Osteocyte (in vitro differentiated cells): ENCODE data around the gene SLC7A1. TPM values are rescaled to one million over a fixed set of nuclear protein-coding genes. Genes with fewer than 3 reads are reported as not detected.

ENCODE experiments used
- DNase-seq: peaks from one replicate; pipeline ENCODE4 v3.0.0; 2021; ENCODE audit warnings: mixed read lengths; ENCODE audit not compliant: unreplicated experiment; ENCODE audit errors: extremely low spot score
- H3K27ac Mint-ChIP-seq: one replicate; pipeline ENCODE4 v1.8.0; 2021; ENCODE audit warnings: mild to moderate bottlenecking, mixed read lengths; ENCODE audit not compliant: unreplicated experiment
- H3K27me3 Mint-ChIP-seq: one replicate; pipeline ENCODE4 v1.8.0; 2021; ENCODE audit warnings: mixed read lengths; ENCODE audit not compliant: unreplicated experiment
- H3K36me3 Mint-ChIP-seq: one replicate; pipeline ENCODE4 v1.8.0; 2021; ENCODE audit warnings: mixed read lengths; ENCODE audit not compliant: unreplicated experiment
- H3K4me1 Mint-ChIP-seq: one replicate; pipeline ENCODE4 v1.8.0; 2021; ENCODE audit warnings: mixed read lengths; ENCODE audit not compliant: unreplicated experiment
- H3K4me3 Mint-ChIP-seq: one replicate; pipeline ENCODE4 v1.8.0; 2021; ENCODE audit warnings: mild to moderate bottlenecking, moderate library complexity, mixed read lengths; ENCODE audit not compliant: unreplicated experiment
- H3K9me3 Mint-ChIP-seq: one replicate; pipeline ENCODE4 v1.8.0; 2021; ENCODE audit warnings: mixed read lengths; ENCODE audit not compliant: unreplicated experiment
- CTCF ChIP-seq: fragments of 200-600 bp; sonication (generic); IDR thresholded peaks from 2 replicates; pipeline ENCODE4 v1.5.0; 2021; ENCODE audit warnings: antibody characterized with exemption, mild to moderate bottlenecking, moderate library complexity
- total RNA-seq: library from RNA; stranded (reverse); gene quantifications from 2 replicates; pipeline ENCODE4 v1.2.1, GENCODE V29; 2021

SLC7A1 gene
- total RNA-seq, 1 donor from 2014 or later: 84.0 TPM

GRCh38 chr13:29550430-29550988 lies 45.0 kb downstream of the SLC7A1 start:
- H3K27me3 Mint-ChIP-seq: no peaks in the 10 kb centered on the region
- no peaks in the 10 kb centered on the region for H3K9me3 Mint-ChIP-seq
- H3K4me1 Mint-ChIP-seq: peaks cover 4% of the 10 kb centered on the region
- no peak for TF ChIP-seq CTCF
- peaks cover 42% of the 10 kb centered on the region for H3K36me3 Mint-ChIP-seq
- H3K27ac Mint-ChIP-seq: no peak overlapping the region
- H3K4me3 Mint-ChIP-seq: no peak overlapping the region
- DNase-seq: no peak

- H3K27me3 Mint-ChIP-seq: no peaks in the 10 kb centered on the region
These were observed 46.8 kb downstream of the SLC7A1 start for GRCh38 chr13:29548722-29549121.

GRCh38 chr13:29547153-29547552 lies 48.3 kb downstream of the SLC7A1 start:
- Mint-ChIP-seq H3K27me3 (no peaks in the 10 kb centered on the region), H3K36me3 (peaks cover 35% of the 10 kb centered on the region), H3K4me1 (peaks cover 14% of the 10 kb centered on the region), H3K4me3 (no peak overlapping the region), H3K27ac (no peak overlapping the region), H3K9me3 (no peaks in the 10 kb centered on the region)
- TF ChIP-seq CTCF: no peak
- no peak for DNase-seq

More at GRCh38 chr13:29548722-29549121, 46.8 kb downstream of the SLC7A1 start:
- Mint-ChIP-seq H3K36me3 (peaks cover 41% of the 10 kb centered on the region), H3K9me3 (no peaks in the 10 kb centered on the region), H3K4me1 (peaks cover 6% of the 10 kb centered on the region), H3K27ac (no peak overlapping the region), H3K4me3 (no peak overlapping the region)
- no peak for TF ChIP-seq CTCF
- no peak for DNase-seq

- H3K4me1 Mint-ChIP-seq: peaks cover 14% of the 10 kb centered on the region
- no peaks in the 10 kb centered on the region for H3K9me3 Mint-ChIP-seq
- peak overlapping the region; percentile 15 for H3K27ac Mint-ChIP-seq
- TF ChIP-seq CTCF: no peak
- no peak for DNase-seq
- no peak overlapping the region for H3K4me3 Mint-ChIP-seq
- H3K27me3 Mint-ChIP-seq: no peaks in the 10 kb centered on the region
- H3K36me3 Mint-ChIP-seq: peaks cover 35% of the 10 kb centered on the region
These were observed 48.8 kb downstream of the SLC7A1 start for GRCh38 chr13:29546662-29547061.

- no peaks in the 10 kb centered on the region for H3K9me3 Mint-ChIP-seq
- no peak for TF ChIP-seq CTCF
- H3K36me3 Mint-ChIP-seq: peaks cover 30% of the 10 kb centered on the region
- H3K4me1 Mint-ChIP-seq: peaks cover 14% of the 10 kb centered on the region
- H3K27ac Mint-ChIP-seq: no peak overlapping the region
- H3K4me3 Mint-ChIP-seq: no peak overlapping the region
- no peaks in the 10 kb centered on the region for H3K27me3 Mint-ChIP-seq
- DNase-seq: no peak
These were observed 49.5 kb downstream of the SLC7A1 start for GRCh38 chr13:29545988-29546387.
